ENCODE measurements around the gene HCRTR2. TPM values are rescaled to one million over a fixed set of nuclear protein-coding genes. Genes with fewer than 3 reads are reported as not detected.

The HCRTR2 gene
- total RNA-seq, 1 experiment from 2014 or later = 0.07 TPM

Other genes with a start within 250 kb of the HCRTR2 start
- gene GFRAL, start 153.0 kb downstream of the HCRTR2 start, total RNA-seq (2014; rRNA removed; shearing (Covaris generic)) = not detected in 2 replicates

Measured in H7 (cell line).